Esophagus squamous epithelium (tissue), 4 donors: ENCODE data around the gene MT1HL1.

Experiments used
- POLR2A ChIP-seq, 4 donors: fragments of 450-650 bp; IDR thresholded peaks; one replicate each; pipeline ENCODE4 v1.6.1; 2017; ENCODE audit warnings: antibody characterized with exemption in 4 of 4, mild to moderate bottlenecking in 4 of 4, moderate library complexity in 3 of 4
- TF ChIP-seq, protein P1 (sequence below), 6 experiments: fragments of 450-650 bp in 4 of 6; fragments of 200-600 bp in 2 of 6; sonication (generic) in 2 of 6; IDR thresholded peaks; one replicate each; pipeline ENCODE4 v1.5.1; 2016 to 2019; ENCODE audit warnings: antibody characterized with exemption in 6 of 6, mild to moderate bottlenecking in 4 of 6, moderate library complexity in 4 of 6

DNA sequence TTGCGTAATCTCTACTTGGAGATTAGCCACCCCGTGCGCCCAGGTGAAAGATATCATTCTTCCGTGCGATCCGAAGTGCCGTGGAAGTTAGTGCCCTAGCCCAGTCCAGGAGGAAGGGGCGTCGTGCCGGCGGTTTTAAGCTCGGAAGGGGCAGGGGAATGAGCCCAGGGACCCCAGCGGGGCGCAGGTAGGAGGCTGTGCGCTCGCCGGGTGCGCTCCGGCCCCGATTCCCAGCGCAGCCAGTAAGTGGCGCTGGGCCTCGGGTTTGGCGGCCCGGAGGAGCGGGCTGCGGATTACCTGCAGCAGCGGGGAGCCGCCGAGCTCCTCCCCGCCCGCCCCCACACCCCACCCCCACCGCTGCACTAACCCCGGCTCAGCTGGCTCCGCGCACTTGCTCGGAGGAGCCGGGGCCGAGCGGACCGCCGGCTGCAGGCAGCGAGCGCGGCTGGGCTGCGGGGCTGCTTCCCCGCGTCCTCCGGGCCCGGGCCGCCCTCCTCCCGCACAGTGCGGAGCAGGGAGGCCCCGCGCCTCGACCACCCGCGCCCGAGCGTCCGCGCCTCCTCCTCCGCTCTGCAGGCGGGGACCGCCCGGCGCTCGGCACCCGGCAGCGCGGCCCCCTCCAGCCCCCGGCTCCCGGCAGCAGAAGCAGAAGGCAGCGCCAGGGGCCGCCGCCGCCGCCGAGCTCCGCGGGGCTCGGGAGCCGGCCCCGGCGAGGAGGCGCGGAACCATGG is 37.7 kb upstream of the MT1HL1 start, which contains the start of gene RYR2:
- TF ChIP-seq, protein P1, sequence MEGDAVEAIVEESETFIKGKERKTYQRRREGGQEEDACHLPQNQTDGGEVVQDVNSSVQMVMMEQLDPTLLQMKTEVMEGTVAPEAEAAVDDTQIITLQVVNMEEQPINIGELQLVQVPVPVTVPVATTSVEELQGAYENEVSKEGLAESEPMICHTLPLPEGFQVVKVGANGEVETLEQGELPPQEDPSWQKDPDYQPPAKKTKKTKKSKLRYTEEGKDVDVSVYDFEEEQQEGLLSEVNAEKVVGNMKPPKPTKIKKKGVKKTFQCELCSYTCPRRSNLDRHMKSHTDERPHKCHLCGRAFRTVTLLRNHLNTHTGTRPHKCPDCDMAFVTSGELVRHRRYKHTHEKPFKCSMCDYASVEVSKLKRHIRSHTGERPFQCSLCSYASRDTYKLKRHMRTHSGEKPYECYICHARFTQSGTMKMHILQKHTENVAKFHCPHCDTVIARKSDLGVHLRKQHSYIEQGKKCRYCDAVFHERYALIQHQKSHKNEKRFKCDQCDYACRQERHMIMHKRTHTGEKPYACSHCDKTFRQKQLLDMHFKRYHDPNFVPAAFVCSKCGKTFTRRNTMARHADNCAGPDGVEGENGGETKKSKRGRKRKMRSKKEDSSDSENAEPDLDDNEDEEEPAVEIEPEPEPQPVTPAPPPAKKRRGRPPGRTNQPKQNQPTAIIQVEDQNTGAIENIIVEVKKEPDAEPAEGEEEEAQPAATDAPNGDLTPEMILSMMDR (IDR thresholded peaks at IDR 0.05): peak in 3 of 6 experiments; percentile 24 to 47 (median 33)
- TF ChIP-seq POLR2A (IDR thresholded peaks at IDR 0.05): no peak
